HepG2 (cell line): Measurements from ENCODE around the gene UGT1A4.
"Not testable (repeated sequence)": the region's sequence is repeated elsewhere in the genome, so short reads cannot be mapped to it uniquely, and the experiment has no call there.

ENCODE experiments used
- FOSL2 ChIP-seq: sonication (generic); formaldehyde crosslinking; IDR thresholded peaks from 2 replicates; pipeline ENCODE4 v1.4.0; 2020; ENCODE audit warnings: missing genetic modification reagents
- ISX ChIP-seq: sonication (generic); formaldehyde crosslinking; conservative IDR thresholded peaks from 2 replicates; pipeline ENCODE4 v1.5.0; 2020; ENCODE audit warnings: missing genetic modification reagents
- NCOA1 ChIP-seq: sonication (generic); formaldehyde crosslinking; IDR thresholded peaks from 2 replicates; pipeline ENCODE4 v1.9.0; 2021; ENCODE audit warnings: missing genetic modification reagents
- POLR2A ChIP-seq, 2 experiments: IDR thresholded peaks; 2 replicates each; pipeline ENCODE4 v1.6.1; 2011; ENCODE audit warnings: low read depth in 2 of 2, low read length in 2 of 2, mild to moderate bottlenecking in 1 of 2, moderate library complexity in 1 of 2; ENCODE audit not compliant: insufficient read depth in 1 of 2
- RXRA ChIP-seq: sonication (generic); formaldehyde crosslinking; IDR thresholded peaks from 2 replicates; pipeline ENCODE4 v1.5.1; 2020; ENCODE audit warnings: missing genetic modification reagents
- SALL2 ChIP-seq: sonication (generic); formaldehyde crosslinking; IDR thresholded peaks from 2 replicates; pipeline ENCODE4 v1.8.1; 2023; ENCODE audit warnings: mild to moderate bottlenecking, missing genetic modification reagents, inconsistent platforms

- TF ChIP-seq ISX; SALL2; POLR2A (IDR thresholded peaks at IDR 0.05; ENCODE audit: insufficient read depth in 1 of 2, low read depth in 2 of 2, low read length in 2 of 2); FOSL2 (CRISPR knock-in tag): not testable (repeated sequence)
- TF ChIP-seq RXRA (CRISPR knock-in tag), result peak; percentile 74
- TF ChIP-seq NCOA1, result 0 out of 2 replicates have a peak, but pooled peaks have one; percentile 31
These were observed 18.5 kb downstream of the UGT1A4 start for GRCh38 chr2:233736868-233737653.
